Endothelial cell of umbilical vein (primary cell): Measurements from ENCODE around the gene KCNIP1. TPM values are rescaled to one million over a fixed set of nuclear protein-coding genes. Genes with fewer than 3 reads are reported as not detected.

Source experiments
- BruUV-seq: library from RNA; stranded (reverse); fragments of 400-500 nt; replicated peaks from 2 replicates; lab custom pipeline; 2021; lab: Mats Ljungman, UMichigan
- CTCF ChIA-PET: fragments of 300-600, 350-600 bp; sonication (Branson Sonifier 250); formaldehyde crosslinking; loops from one replicate; lab custom pipeline; 2021; ENCODE audit warnings: antibody characterized with exemption, inconsistent platforms; lab: Charles Lee
- POLR2A ChIA-PET: fragments of 300-600, 350-600 bp; sonication (Branson Sonifier 250); formaldehyde crosslinking; loops from one replicate; lab custom pipeline; 2021; ENCODE audit warnings: antibody characterized with exemption, inconsistent platforms; lab: Charles Lee
- DNase-seq: peaks from one replicate; pipeline ENCODE4 v3.0.0-alpha.2; 2011; ENCODE audit warnings: low read depth, low spot score
- FAIRE-seq: peaks from 2 replicates; lab custom pipeline; 2011; peaks lifted over from hg19 to GRCh38; lab: Jason Lieb, UNC
- H2AFZ ChIP-seq: 2 replicates; pipeline ENCODE4 v1.6.0; 2012; ENCODE audit warnings: low read depth, low read length, control low read depth, inconsistent platforms
- H3K27ac ChIP-seq: 2 replicates; pipeline ENCODE4 v1.5.1; 2011; ENCODE audit warnings: low read depth, mild to moderate bottlenecking, control low read depth, low read length, moderate library complexity; ENCODE audit not compliant: insufficient read depth
- H3K27me3 ChIP-seq, 2 experiments: 2 replicates each; pipeline versions ENCODE4 v1.6.0 to v1.6.1; 2011; ENCODE audit warnings: low read length in 2 of 2, mixed read lengths in 1 of 2; ENCODE audit not compliant: control insufficient read depth in 2 of 2, insufficient read depth in 2 of 2
- H3K36me3 ChIP-seq, 2 experiments: 2 replicates in 1 of 2; 3 replicates in 1 of 2; pipeline ENCODE4 v1.5.1; 2011; ENCODE audit warnings: low read length in 2 of 2, mild to moderate bottlenecking in 1 of 2, moderate library complexity in 1 of 2; ENCODE audit not compliant: control insufficient read depth in 2 of 2, insufficient read depth in 2 of 2; ENCODE audit errors: extremely low read depth in 1 of 2
- H3K4me1 ChIP-seq: 3 replicates; pipeline ENCODE4 v1.5.1; 2011; ENCODE audit warnings: mild to moderate bottlenecking, low read length; ENCODE audit not compliant: control insufficient read depth, insufficient read depth; ENCODE audit errors: extremely low read depth
- H3K4me2 ChIP-seq: 2 replicates; pipeline ENCODE4 v1.6.1; 2011; ENCODE audit warnings: low read length, control low read depth, mixed read lengths; ENCODE audit not compliant: insufficient read depth
- H3K4me3 ChIP-seq, 3 experiments: fragments of 200-600 bp in 1 of 3; sonication (generic), shearing (Covaris generic) in 1 of 3; replicated peaks in 1 of 3; 2 replicates each; pipeline ENCODE4 v1.5.1; 2011 to 2016; ENCODE audit warnings: control low read depth in 3 of 3, low read length in 3 of 3, mild to moderate bottlenecking in 2 of 3, inconsistent platforms in 1 of 3, low read depth in 1 of 3, moderate library complexity in 1 of 3; ENCODE audit not compliant: insufficient read depth in 1 of 3
- H3K79me2 ChIP-seq: 2 replicates; pipeline ENCODE4 v1.6.0; 2012; ENCODE audit warnings: low read length, inconsistent platforms; ENCODE audit not compliant: control insufficient read depth, insufficient read depth
- H3K9ac ChIP-seq: replicated peaks from 2 replicates; pipeline ENCODE3; 2011; ENCODE audit warnings: low read length, control low read depth; ENCODE audit not compliant: insufficient read depth; ENCODE audit errors: extremely low read depth
- H3K9me1 ChIP-seq: replicated peaks from 3 replicates; pipeline ENCODE4 v1.6.0; 2011; ENCODE audit warnings: mild to moderate bottlenecking, low read length; ENCODE audit not compliant: control insufficient read depth, insufficient read depth; ENCODE audit errors: extremely low read depth
- H3K9me3 ChIP-seq: replicated peaks from 2 replicates; pipeline ENCODE4 v1.5.1; 2012; ENCODE audit warnings: low read length, inconsistent platforms; ENCODE audit not compliant: control insufficient read depth, insufficient read depth
- H4K20me1 ChIP-seq: replicated peaks from 2 replicates; pipeline ENCODE3; 2011; ENCODE audit warnings: mild to moderate bottlenecking, low read length; ENCODE audit not compliant: control insufficient read depth, insufficient read depth; ENCODE audit errors: extremely low read depth
- EZH2 ChIP-seq: IDR thresholded peaks from 2 replicates; pipeline ENCODE4 v1.6.1; 2012; ENCODE audit warnings: borderline replicate concordance, low read depth, mild to moderate bottlenecking, moderate library complexity, low read length, inconsistent platforms; ENCODE audit not compliant: severe bottlenecking
- FOS ChIP-seq: IDR thresholded peaks from 2 replicates; pipeline ENCODE4 v1.6.1; 2011; ENCODE audit warnings: mild to moderate bottlenecking, low read length, moderate library complexity, borderline replicate concordance; ENCODE audit not compliant: insufficient read depth
- JUN ChIP-seq: IDR thresholded peaks from 2 replicates; pipeline ENCODE4 v1.6.1; 2011; ENCODE audit warnings: borderline replicate concordance, low read depth; ENCODE audit not compliant: insufficient read length, insufficient read depth
- MYC ChIP-seq: IDR thresholded peaks from one replicate; pipeline ENCODE4 v1.6.1; 2011; ENCODE audit warnings: mild to moderate bottlenecking, low read depth, low read length
- POLR2A ChIP-seq: IDR thresholded peaks from 2 replicates; pipeline ENCODE4 v1.6.1; 2012; ENCODE audit warnings: low read depth, mild to moderate bottlenecking, control low read depth, low read length
- POLR2AphosphoS5 ChIP-seq: IDR thresholded peaks from 2 replicates; pipeline ENCODE4 v1.6.1; 2012; ENCODE audit warnings: low read depth, mild to moderate bottlenecking, control low read depth, low read length, moderate library complexity; ENCODE audit not compliant: insufficient read depth
- dilution Hi-C: fragments of 300-500 bp; cut with MboI; formaldehyde crosslinking; loops from one replicate; pipeline ENCODE4 v1.15.0; 2019; ENCODE audit warnings: low sequenced_read_pairs; ENCODE audit not compliant: extremely low pct_ligation_motif_present
- intact Hi-C: fragments of 100-400 bp; cut with micrococcal nuclease; formaldehyde crosslinking; loops from one replicate; pipeline ENCODE4 v1.10.0; 2022
- polyA plus RNA-seq, 4 experiments: library from polyadenylated mRNA; depleted of rRNA in 3 of 4; stranded (reverse) in 3 of 4; unstranded in 1 of 4; fragments of >200 nt; gene quantifications; 2 replicates each; pipeline versions ENCODE4 v1.2.1 to v1.2.3, GENCODE V29; 2011 to 2012; ENCODE audit warnings: missing spikeins in 1 of 4
- total RNA-seq: library from RNA; stranded (reverse); gene quantifications from 2 replicates; pipeline ENCODE4 v1.2.3, GENCODE V29; 2021
- TF ChIP-seq, protein P1 (sequence below), 2 donors: IDR thresholded peaks; 1 replicate in 1 of 2; 2 replicates in 1 of 2; pipeline ENCODE4 v1.5.1; 2011; ENCODE audit warnings: low read length in 2 of 2, mild to moderate bottlenecking in 2 of 2, moderate library complexity in 2 of 2, control low read depth in 1 of 2, inconsistent platforms in 1 of 2, low read depth in 1 of 2; ENCODE audit not compliant: insufficient read depth in 1 of 2; ENCODE audit errors: extremely low read depth in 1 of 2
- TF ChIP-seq, protein P2 (sequence below): IDR thresholded peaks from 2 replicates; pipeline ENCODE4 v1.6.1; 2011; ENCODE audit not compliant: insufficient read depth, insufficient read length

Gene KCNIP1
- total and polyA plus RNA-seq, 2 donors (not counting 3 experiments of a cell fraction or from before 2014, with no cell fraction given): 0.15 TPM; not detected in 1

DNA sequence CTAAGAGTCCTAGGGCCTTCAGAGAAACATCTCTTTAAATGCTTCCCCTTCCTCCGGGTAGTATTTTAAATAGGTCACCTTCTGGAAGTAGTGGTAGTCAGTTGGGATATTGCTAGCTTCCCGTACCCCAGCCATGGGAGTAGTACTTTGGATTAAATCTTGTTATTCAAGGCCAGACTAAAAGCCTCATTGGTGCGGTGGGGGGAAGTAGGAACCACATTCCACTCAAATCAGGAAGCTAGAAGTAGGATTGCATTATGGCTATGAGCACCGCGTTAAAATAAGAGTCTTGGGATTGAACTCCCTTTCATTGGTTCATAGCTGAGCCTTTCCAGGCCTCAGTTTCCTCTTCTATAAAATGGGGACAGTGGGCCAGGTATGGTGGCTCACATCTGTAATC is 6.7 kb downstream of the KCNIP1 start:
- CTCF ChIA-PET: no interaction called here
- dilution Hi-C loops (no loop called here), intact Hi-C loops (no loop called here)
- Histone ChIP-seq H3K27ac (no peak overlapping the region), H3K4me1 (no peaks in the 10 kb centered on the region), H3K27me3 (peaks cover 21 to 26% of the 10 kb centered on the region in 2 experiments), H3K9me1 (no peaks in the 10 kb centered on the region), H3K36me3 (no peaks in the 10 kb centered on the region), H3K4me2 (no peak overlapping the region), H2AFZ (no peak overlapping the region), H3K9me3 (no peaks in the 10 kb centered on the region), H3K9ac (no peak overlapping the region), H3K79me2 (no peaks in the 10 kb centered on the region), H4K20me1 (no peaks in the 10 kb centered on the region), H3K4me3 (no peak overlapping the region)
- DNase-seq: no peak
- no peak for TF ChIP-seq EZH2
- no peak for TF ChIP-seq POLR2A
- no peak for TF ChIP-seq FOS
- TF ChIP-seq, protein P1, sequence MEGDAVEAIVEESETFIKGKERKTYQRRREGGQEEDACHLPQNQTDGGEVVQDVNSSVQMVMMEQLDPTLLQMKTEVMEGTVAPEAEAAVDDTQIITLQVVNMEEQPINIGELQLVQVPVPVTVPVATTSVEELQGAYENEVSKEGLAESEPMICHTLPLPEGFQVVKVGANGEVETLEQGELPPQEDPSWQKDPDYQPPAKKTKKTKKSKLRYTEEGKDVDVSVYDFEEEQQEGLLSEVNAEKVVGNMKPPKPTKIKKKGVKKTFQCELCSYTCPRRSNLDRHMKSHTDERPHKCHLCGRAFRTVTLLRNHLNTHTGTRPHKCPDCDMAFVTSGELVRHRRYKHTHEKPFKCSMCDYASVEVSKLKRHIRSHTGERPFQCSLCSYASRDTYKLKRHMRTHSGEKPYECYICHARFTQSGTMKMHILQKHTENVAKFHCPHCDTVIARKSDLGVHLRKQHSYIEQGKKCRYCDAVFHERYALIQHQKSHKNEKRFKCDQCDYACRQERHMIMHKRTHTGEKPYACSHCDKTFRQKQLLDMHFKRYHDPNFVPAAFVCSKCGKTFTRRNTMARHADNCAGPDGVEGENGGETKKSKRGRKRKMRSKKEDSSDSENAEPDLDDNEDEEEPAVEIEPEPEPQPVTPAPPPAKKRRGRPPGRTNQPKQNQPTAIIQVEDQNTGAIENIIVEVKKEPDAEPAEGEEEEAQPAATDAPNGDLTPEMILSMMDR (IDR thresholded peaks at IDR 0.05; ENCODE audit: extremely low read depth in 1 of 2, insufficient read depth in 1 of 2, low read depth in 1 of 2, low read length in 2 of 2): no peak
- no peak for TF ChIP-seq POLR2AphosphoS5
- no peak for TF ChIP-seq JUN
- TF ChIP-seq MYC: no peak
- TF ChIP-seq, protein P2, sequence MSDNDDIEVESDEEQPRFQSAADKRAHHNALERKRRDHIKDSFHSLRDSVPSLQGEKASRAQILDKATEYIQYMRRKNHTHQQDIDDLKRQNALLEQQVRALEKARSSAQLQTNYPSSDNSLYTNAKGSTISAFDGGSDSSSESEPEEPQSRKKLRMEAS: no peak
- no TSS peak for BruUV-seq
- POLR2A ChIA-PET: no interaction called here
- no peak for FAIRE-seq
